CD4-positive, alpha-beta T cell treated with Interleukin-12 subunit alpha and Interleukin-12 subunit beta, for 1 hour (primary cell): ENCODE measurements around the gene IQCE.
"Not testable (repeated sequence)": the region's sequence is repeated elsewhere in the genome, so short reads cannot be mapped to it uniquely, and the experiment has no call there.

ENCODE experiments used
- DNase-seq: peaks from one replicate; pipeline ENCODE4 v3.0.0-alpha.2; 2020

IQCE gene

GRCh38 chr7:2582006-2582735 lies 23.4 kb downstream of the IQCE start:
- no peak for DNase-seq

- DNase-seq: no peak
Observed at GRCh38 chr7:2583798-2584580, 25.2 kb downstream of the IQCE start.

GRCh38 chr7:2585446-2585845 lies 26.7 kb downstream of the IQCE start:
- no peak for DNase-seq

GRCh38 chr7:2586326-2587020 lies 27.7 kb downstream of the IQCE start:
- no peak for DNase-seq

- no peak for DNase-seq
Observed at GRCh38 chr7:2587134-2587533, 28.4 kb downstream of the IQCE start.

- no peak for DNase-seq
Observed at GRCh38 chr7:2587778-2588177, 29.0 kb downstream of the IQCE start.

GRCh38 chr7:2589341-2589740 lies 30.6 kb downstream of the IQCE start:
- DNase-seq: no peak

- not testable (repeated sequence) for DNase-seq
Observed at GRCh38 chr7:2589941-2590340, 31.2 kb downstream of the IQCE start.

GRCh38 chr7:2592375-2592865 lies 33.6 kb downstream of the IQCE start:
- DNase-seq: no peak

- DNase-seq: no peak
Observed at GRCh38 chr7:2593036-2593727, 34.4 kb downstream of the IQCE start.

GRCh38 chr7:2594599-2594998 lies 35.8 kb downstream of the IQCE start:
- DNase-seq: no peak

GRCh38 chr7:2595258-2595860 lies 36.6 kb downstream of the IQCE start:
- no peak for DNase-seq

- no peak for DNase-seq
Observed at GRCh38 chr7:2596464-2597272, 37.9 kb downstream of the IQCE start.

- no peak for DNase-seq
Observed at GRCh38 chr7:2597273-2597640, 38.5 kb downstream of the IQCE start.

- no peak for DNase-seq
Observed at GRCh38 chr7:2598154-2598823, 39.5 kb downstream of the IQCE start.

GRCh38 chr7:2601065-2601464 lies 42.3 kb downstream of the IQCE start:
- DNase-seq: no peak

GRCh38 chr7:2601907-2602306 lies 43.1 kb downstream of the IQCE start:
- DNase-seq: no peak

- no peak for DNase-seq
Observed at GRCh38 chr7:2602406-2603043, 43.7 kb downstream of the IQCE start.

GRCh38 chr7:2603044-2603965 lies 44.5 kb downstream of the IQCE start:
- no peak for DNase-seq
